H9 (cell line): ENCODE measurements around the gene TBL1X. TPM values are rescaled to one million over a fixed set of nuclear protein-coding genes. Genes with fewer than 3 reads are reported as not detected.

Experiments
- DNase-seq: peaks from one replicate; pipeline ENCODE4 v3.0.0-alpha.2; 2017
- H2AFZ ChIP-seq: one replicate; pipeline ENCODE4 v1.6.1; 2013; ENCODE audit warnings: mild to moderate bottlenecking, low read length, control low read depth, moderate library complexity
- H2AK5ac ChIP-seq: 2 replicates; pipeline ENCODE4 v1.6.1; 2013; ENCODE audit warnings: low read length, control low read depth, mixed read lengths; ENCODE audit not compliant: insufficient read length
- H2BK120ac ChIP-seq: one replicate; pipeline ENCODE4 v1.6.1; 2013; ENCODE audit warnings: low read depth, mild to moderate bottlenecking, low read length, control low read depth, inconsistent platforms; ENCODE audit not compliant: poor library complexity, severe bottlenecking
- H2BK12ac ChIP-seq: 2 replicates; pipeline ENCODE4 v1.6.1; 2013; ENCODE audit warnings: low read length, control low read depth, mixed read lengths, low read depth; ENCODE audit not compliant: insufficient read length
- H2BK15ac ChIP-seq: 2 replicates; pipeline ENCODE4 v1.6.1; 2013; ENCODE audit warnings: low read depth, low read length, control low read depth
- H2BK20ac ChIP-seq: one replicate; pipeline ENCODE4 v1.6.1; 2013; ENCODE audit warnings: low read depth, mild to moderate bottlenecking, low read length, control low read depth, inconsistent platforms; ENCODE audit not compliant: poor library complexity, severe bottlenecking
- H2BK5ac ChIP-seq: 2 replicates; pipeline ENCODE4 v1.6.1; 2013; ENCODE audit warnings: low read length, control low read depth, mixed read lengths; ENCODE audit not compliant: insufficient read length
- H3K14ac ChIP-seq: 2 replicates; pipeline ENCODE4 v1.6.1; 2013; ENCODE audit warnings: low read length, control low read depth; ENCODE audit not compliant: insufficient read depth
- H3K18ac ChIP-seq: 2 replicates; pipeline ENCODE4 v1.6.1; 2013; ENCODE audit warnings: low read depth, mild to moderate bottlenecking, mixed read lengths, low read length, control low read depth; ENCODE audit not compliant: insufficient read length
- H3K23ac ChIP-seq: 2 replicates; pipeline ENCODE4 v1.6.1; 2013; ENCODE audit warnings: low read length, control low read depth, mixed read lengths, low read depth; ENCODE audit not compliant: insufficient read length
- H3K23me2 ChIP-seq: 2 replicates; pipeline ENCODE4 v1.6.1; 2013; ENCODE audit warnings: low read depth, mild to moderate bottlenecking, mixed read lengths, low read length, control low read depth; ENCODE audit not compliant: insufficient read length, poor library complexity, severe bottlenecking
- H3K27ac ChIP-seq: 2 replicates; pipeline ENCODE4 v1.5.1; 2013; ENCODE audit warnings: low read length, control low read depth, mixed read lengths, low read depth; ENCODE audit not compliant: insufficient read length
- H3K27me3 ChIP-seq: 2 replicates; pipeline ENCODE4 v1.6.1; 2013; ENCODE audit warnings: low read length, control low read depth, inconsistent platforms; ENCODE audit not compliant: insufficient read depth
- H3K4ac ChIP-seq: 2 replicates; pipeline ENCODE4 v1.6.1; 2013; ENCODE audit warnings: low read depth, mild to moderate bottlenecking, control low read depth, inconsistent platforms, low read length, moderate library complexity
- H3K4me1 ChIP-seq: 2 replicates; pipeline ENCODE4 v1.6.1; 2013; ENCODE audit warnings: low read length, control low read depth, inconsistent platforms; ENCODE audit not compliant: insufficient read depth
- H3K4me2 ChIP-seq: 2 replicates; pipeline ENCODE4 v1.6.1; 2013; ENCODE audit warnings: low read length, control low read depth, mixed read lengths; ENCODE audit not compliant: insufficient read length, insufficient read depth
- H3K56ac ChIP-seq: 2 replicates; pipeline ENCODE4 v1.6.1; 2013; ENCODE audit warnings: low read depth, mild to moderate bottlenecking, mixed read lengths, low read length, control low read depth; ENCODE audit not compliant: insufficient read length
- H3K79me1 ChIP-seq: 2 replicates; pipeline ENCODE4 v1.6.1; 2013; ENCODE audit warnings: low read depth, mild to moderate bottlenecking, moderate library complexity, low read length, control low read depth, inconsistent platforms; ENCODE audit not compliant: insufficient read depth, poor library complexity, severe bottlenecking
- H3K79me2 ChIP-seq: 2 replicates; pipeline ENCODE4 v1.6.1; 2013; ENCODE audit warnings: low read length, control low read depth, inconsistent platforms; ENCODE audit not compliant: insufficient read depth
- H3K9ac ChIP-seq: 2 replicates; pipeline ENCODE4 v1.6.1; 2013; ENCODE audit warnings: low read length, control low read depth, mixed read lengths; ENCODE audit not compliant: insufficient read length; ENCODE audit errors: extremely low read depth
- H3K9me3 ChIP-seq: one replicate; pipeline ENCODE4 v1.6.1; 2013; ENCODE audit warnings: low read depth, low read length, inconsistent platforms; ENCODE audit not compliant: control insufficient read depth
- H3T11ph ChIP-seq: one replicate; pipeline ENCODE4 v1.6.1; 2013; ENCODE audit warnings: mild to moderate bottlenecking, low read length, control low read depth, inconsistent platforms
- H4K20me1 ChIP-seq: one replicate; pipeline ENCODE4 v1.6.1; 2013; ENCODE audit not compliant: control insufficient read depth, insufficient read length, insufficient read depth
- H4K5ac ChIP-seq: 2 replicates; pipeline ENCODE4 v1.6.1; 2013; ENCODE audit warnings: low read depth, mild to moderate bottlenecking, mixed read lengths, low read length, control low read depth; ENCODE audit not compliant: insufficient read length
- H4K8ac ChIP-seq: replicated peaks from 2 replicates; pipeline ENCODE4 v1.6.1; 2013; ENCODE audit warnings: low read length, control low read depth, mixed read lengths, low read depth; ENCODE audit not compliant: insufficient read length
- H4K91ac ChIP-seq: 2 replicates; pipeline ENCODE4 v1.6.1; 2013; ENCODE audit warnings: low read depth, mild to moderate bottlenecking, moderate library complexity, mixed read lengths, low read length, control low read depth; ENCODE audit not compliant: insufficient read length
- H3K27ac Mint-ChIP-seq, 3 experiments: 2 replicates in 2 of 3; 3 replicates in 1 of 3; pipeline ENCODE4 v1.8.0; 2020 to 2021; ENCODE audit warnings: mixed read lengths in 3 of 3, mild to moderate bottlenecking in 1 of 3, moderate library complexity in 1 of 3
- H3K27me3 Mint-ChIP-seq: 2 replicates; pipeline ENCODE4 v1.8.0; 2021; ENCODE audit warnings: low read depth, mild to moderate bottlenecking, moderate library complexity, mixed read lengths
- H3K36me3 Mint-ChIP-seq, 3 experiments: 2 replicates in 2 of 3; 3 replicates in 1 of 3; pipeline ENCODE4 v1.8.0; 2020 to 2021; ENCODE audit warnings: low read depth in 3 of 3, mixed read lengths in 3 of 3; ENCODE audit not compliant: insufficient read depth in 1 of 3
- H3K4me1 Mint-ChIP-seq, 2 experiments: 2 replicates each; pipeline ENCODE4 v1.8.0; 2020; ENCODE audit warnings: mixed read lengths in 2 of 2
- H3K4me3 Mint-ChIP-seq, 2 experiments: 2 replicates in 1 of 2; 3 replicates in 1 of 2; pipeline ENCODE4 v1.8.0; 2020 to 2021; ENCODE audit warnings: mild to moderate bottlenecking in 2 of 2, mixed read lengths in 2 of 2, moderate library complexity in 1 of 2
- H3K9me3 Mint-ChIP-seq, 2 experiments: 2 replicates in 1 of 2; 3 replicates in 1 of 2; pipeline ENCODE4 v1.8.0; 2020; ENCODE audit warnings: mild to moderate bottlenecking in 2 of 2, mixed read lengths in 2 of 2, moderate library complexity in 1 of 2
- CTCF ChIP-seq: fragments of 200-600 bp; sonication (generic); conservative IDR thresholded peaks from 3 replicates; pipeline ENCODE4 v1.8.0; 2021; ENCODE audit warnings: antibody characterized with exemption, mild to moderate bottlenecking
- WGBS: extraction: QIAGEN DNeasy Blood & Tissue Kit; methylation state at CpG from one replicate; pipeline ENCODE4 v1.1.7; 2013; ENCODE audit warnings: missing lambda C conversion rate, low lambda C conversion rate, mixed read lengths; ENCODE audit not compliant: insufficient read length; ENCODE audit errors: extremely low coverage; 5-methylcytosine and 5-hydroxymethylcytosine counted together
- total RNA-seq: library from RNA; stranded (reverse); gene quantifications from 2 replicates; pipeline ENCODE4 v1.2.1, GENCODE V29; 2021

The TBL1X gene
- total RNA-seq, 1 experiment from 2014 or later: 24.1 TPM

GRCh38 chrX:9609499-9609898 lies 144.6 kb downstream of the TBL1X start:
- no peak overlapping the region for H3K27ac Mint-ChIP-seq
- Histone ChIP-seq H3K14ac (no peak overlapping the region), H4K20me1 (no peaks in the 10 kb centered on the region), H3K27ac (no peak overlapping the region), H4K91ac (no peak overlapping the region), H3K4me1 (no peaks in the 10 kb centered on the region; the same call in 1 of the 2 replicates), H2BK12ac (no peak overlapping the region), H3K56ac (no peak overlapping the region), H4K5ac (no peak overlapping the region), H3K4me2 (no peak overlapping the region), H3K79me2 (no peaks in the 10 kb centered on the region), H2BK120ac (no peak overlapping the region), H2BK15ac (no peak overlapping the region), H3K27me3 (no peaks in the 10 kb centered on the region), H3K9me3 (no peaks in the 10 kb centered on the region), H3K23me2 (no peaks in the 10 kb centered on the region), H3K23ac (no peak overlapping the region), H2BK5ac (no peak overlapping the region), H4K8ac (no peak overlapping the region), H3K9ac (no peak overlapping the region), H2AK5ac (no peak overlapping the region), H3T11ph (no peak overlapping the region), H3K79me1 (no peaks in the 10 kb centered on the region), H3K4ac (no peak overlapping the region), H3K18ac (no peak overlapping the region), H2BK20ac (no peak overlapping the region), H2AFZ (no peak overlapping the region)
- no peak for DNase-seq
- no peak for TF ChIP-seq CTCF
- peaks cover 0 to 7% (median under 1%) of the 10 kb centered on the region in 3 experiments; a peak in 6 of 7 replicates for H3K36me3 Mint-ChIP-seq
- H3K4me1 Mint-ChIP-seq: peaks cover 14 to 33% of the 10 kb centered on the region in 2 experiments
- H3K4me3 Mint-ChIP-seq: no peak overlapping the region
- peaks cover 2 to 51% of the 10 kb centered on the region in 2 experiments for H3K9me3 Mint-ChIP-seq
- H3K27me3 Mint-ChIP-seq: peaks cover 2% of the 10 kb centered on the region; the same call in 1 of the 2 replicates
- WGBS: no CpG with 5 or more reads among the region's 7 CpGs
